DMS114 treated with DMSO at 0.1 percent for 48 hours (cell line): ENCODE measurements around the gene CRYBA4.

Source experiments
- DNase-seq: peaks from one replicate; lab custom pipeline; 2025; ENCODE audit not compliant: unreplicated experiment; lab: John Stamatoyannopoulos, UW

The CRYBA4 gene

GRCh38 chr22:26658671-26659478, 37.1 kb downstream of the CRYBA4 start:
- DNase-seq, result no peak

DNA sequence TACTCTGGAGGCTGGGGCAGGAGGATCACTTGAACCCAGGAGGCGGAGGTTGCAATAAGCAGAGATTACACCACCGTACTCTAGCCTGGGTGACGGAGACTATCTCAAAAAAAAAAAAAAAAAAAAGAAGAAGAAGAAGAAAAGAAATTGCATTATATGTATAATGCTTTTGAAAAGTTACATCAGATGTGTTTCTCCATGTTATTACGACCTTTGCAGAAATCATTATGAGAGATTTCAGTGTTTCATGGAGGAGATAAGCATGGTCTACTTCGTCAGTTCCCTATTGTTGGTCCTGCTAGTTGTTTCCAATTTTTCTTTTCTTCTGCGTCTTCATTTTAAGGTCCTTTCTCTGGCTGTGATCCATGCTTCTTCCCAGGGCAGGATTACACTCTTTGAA, 38.6 kb downstream of the CRYBA4 start:
- no peak for DNase-seq

DNA sequence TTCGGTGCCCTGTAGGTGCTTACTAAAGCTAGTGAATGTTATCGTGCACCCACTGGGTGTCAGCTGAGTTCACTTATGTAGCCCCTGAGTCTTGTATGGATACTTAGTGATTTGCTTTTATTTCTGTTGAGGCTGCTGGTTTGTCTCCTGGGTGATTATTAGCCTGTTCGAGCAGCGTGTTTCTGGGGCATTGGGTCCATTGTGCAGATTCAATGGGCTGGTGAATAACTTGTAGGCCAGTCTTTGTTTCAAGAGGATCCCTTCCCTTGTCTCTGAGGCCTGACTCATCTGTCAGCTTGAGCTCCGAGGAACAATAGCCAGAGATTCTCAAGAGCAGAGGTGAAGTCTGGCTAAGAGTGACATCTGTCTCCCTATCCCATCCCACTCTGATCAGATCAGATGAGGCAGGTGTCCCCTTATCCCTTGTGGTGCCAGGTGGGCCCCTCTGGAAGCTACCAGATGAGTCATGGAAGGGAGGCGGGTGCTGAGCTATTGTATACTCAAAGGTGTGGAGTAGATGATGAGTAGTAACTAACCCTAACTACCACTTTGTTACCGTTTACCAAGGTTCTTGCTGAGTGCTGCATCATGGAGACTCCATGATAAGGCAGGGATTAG, 39.3 kb downstream of the CRYBA4 start:
- no peak for DNase-seq

GRCh38 chr22:26662160-26662559, 40.4 kb downstream of the CRYBA4 start:
- no peak for DNase-seq

GRCh38 chr22:26663374-26663923, 41.7 kb downstream of the CRYBA4 start:
- no peak for DNase-seq

DNA sequence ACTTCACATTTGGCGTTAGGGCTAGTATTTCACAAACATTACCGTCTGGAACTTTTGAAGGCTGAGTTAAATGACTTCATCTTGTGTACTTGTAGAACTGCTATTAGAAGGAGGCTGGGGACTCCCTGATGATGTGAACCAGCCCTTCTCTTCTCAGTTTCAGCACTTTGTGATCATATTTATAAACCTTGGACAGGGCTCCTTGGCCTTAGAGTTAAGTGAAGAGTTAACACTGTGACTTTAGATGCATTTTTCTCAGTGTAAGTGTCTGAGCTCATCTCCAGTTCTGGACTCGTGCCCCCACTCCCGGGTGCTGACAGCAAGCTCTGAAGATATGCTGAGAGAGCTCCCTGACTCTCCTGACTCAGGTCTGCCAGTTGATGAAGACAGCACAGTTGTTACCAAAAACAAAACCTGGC, 44.1 kb downstream of the CRYBA4 start:
- DNase-seq, result no peak

DNA sequence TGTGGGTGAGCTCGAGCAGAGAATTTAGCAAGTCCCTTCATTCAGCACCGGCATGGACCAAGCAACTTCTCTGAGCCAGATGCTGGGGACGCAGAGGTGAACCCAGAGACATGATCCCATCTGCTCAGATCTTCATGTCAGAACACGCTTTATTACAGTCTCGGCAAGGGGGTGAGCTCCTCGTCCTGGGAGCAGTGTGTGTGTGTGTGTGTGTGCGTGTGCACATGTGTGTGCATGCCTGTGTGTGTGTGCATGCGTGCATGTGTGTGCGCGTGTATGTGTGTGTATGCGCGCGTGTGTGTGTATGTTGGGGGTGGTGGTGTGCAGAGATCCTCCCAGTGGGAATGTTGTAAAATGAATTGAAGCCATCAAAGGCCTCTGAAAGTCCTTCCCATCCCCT, 45.4 kb downstream of the CRYBA4 start:
- no peak for DNase-seq

DNA sequence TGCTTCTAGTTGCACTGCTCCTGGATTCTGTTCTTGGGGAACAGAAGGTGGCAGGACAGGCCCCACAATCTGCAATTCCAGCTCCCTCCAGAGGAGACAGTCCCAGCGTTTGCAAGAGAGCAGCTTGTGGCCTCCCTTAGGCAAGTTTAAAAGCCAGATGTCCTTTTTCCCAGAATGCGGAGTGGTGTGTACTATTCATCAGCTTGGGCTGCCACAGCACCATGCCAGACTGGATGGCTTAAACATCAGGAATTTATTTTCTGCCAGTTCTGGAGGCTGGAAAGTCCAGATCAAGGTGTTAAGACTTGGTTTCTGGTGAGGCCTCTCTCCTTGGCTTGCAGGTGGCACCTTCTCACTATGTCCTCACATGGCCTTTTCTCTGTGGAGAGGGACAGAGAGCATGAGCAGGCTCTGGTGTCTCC, 47.3 kb downstream of the CRYBA4 start:
- DNase-seq, result peak; percentile 8

- DNase-seq, result no peak
Measured at GRCh38 chr22:26670459-26670858, 48.7 kb downstream of the CRYBA4 start.

GRCh38 chr22:26671317-26672059, 49.7 kb downstream of the CRYBA4 start:
- no peak for DNase-seq

- DNase-seq, result no peak
Measured at GRCh38 chr22:26672060-26672471, 50.3 kb downstream of the CRYBA4 start.

- peak; percentile 98 for DNase-seq
Measured at GRCh38 chr22:26672590-26673468, 51.1 kb downstream of the CRYBA4 start.

GRCh38 chr22:26673486-26673885, 51.7 kb downstream of the CRYBA4 start:
- no peak for DNase-seq

- no peak for DNase-seq
Measured at GRCh38 chr22:26674211-26675190, 52.7 kb downstream of the CRYBA4 start.

DNA sequence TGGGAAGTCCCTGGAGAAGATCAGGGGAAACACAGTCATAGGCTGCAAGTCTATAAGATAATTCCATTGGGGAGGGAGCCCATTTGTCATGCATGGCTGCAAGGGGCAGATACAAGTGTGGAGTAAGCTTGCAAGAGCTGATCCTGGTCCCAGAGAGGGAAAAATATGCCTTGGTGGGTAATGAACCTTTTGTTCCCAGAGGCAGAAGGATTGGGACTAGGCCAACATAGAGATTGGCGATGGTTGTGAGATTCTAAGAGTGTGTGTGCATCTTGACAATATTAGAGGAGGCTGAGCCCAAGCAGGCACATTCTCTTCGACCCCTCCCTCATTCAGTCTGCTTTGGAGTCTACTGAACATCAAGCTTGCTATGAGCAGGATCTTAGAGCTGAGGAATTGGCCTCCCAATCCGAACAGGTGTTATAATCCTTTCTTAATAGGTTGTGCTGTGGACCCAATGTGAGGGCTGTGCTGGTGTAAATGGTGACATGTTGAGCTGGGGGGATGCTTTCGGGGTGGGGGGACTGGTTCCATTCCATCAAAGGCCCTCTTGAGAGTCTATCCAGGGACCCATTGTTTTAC, 54.0 kb downstream of the CRYBA4 start:
- no peak for DNase-seq

GRCh38 chr22:26677217-26677616, 55.5 kb downstream of the CRYBA4 start:
- no peak for DNase-seq

DNA sequence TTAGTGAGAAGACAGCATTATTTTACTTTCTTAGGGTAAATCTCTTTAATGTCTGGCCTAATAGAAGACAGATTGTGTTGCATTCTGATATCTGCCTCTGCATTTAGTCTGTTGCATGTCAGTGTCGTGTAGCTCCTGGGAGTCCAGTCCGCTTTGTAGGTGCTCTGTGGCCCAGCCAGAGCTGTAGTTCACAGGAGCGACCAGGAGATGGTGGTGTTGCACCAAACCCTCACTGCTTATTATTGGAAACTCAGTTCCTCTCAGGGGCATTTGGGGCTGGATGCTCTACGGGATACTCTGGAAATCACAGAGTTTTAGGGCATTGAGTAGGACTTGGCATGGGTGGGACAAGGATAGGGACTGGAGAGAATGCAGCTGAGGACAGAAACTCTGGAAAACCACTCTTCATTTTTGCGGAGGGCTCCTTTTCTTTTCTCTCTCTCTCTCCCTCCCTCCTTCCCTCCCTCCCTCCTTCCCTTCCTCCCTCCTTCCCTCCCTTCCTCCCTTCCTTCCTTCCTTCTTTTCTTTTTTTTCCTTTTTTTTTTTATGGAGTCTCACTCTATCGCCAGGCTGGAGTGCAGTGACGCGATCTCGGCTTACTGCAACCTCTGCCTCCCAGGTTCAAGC, 57.4 kb downstream of the CRYBA4 start:
- peak; percentile 62 for DNase-seq
